OCI-LY3 (cell line): Measurements from ENCODE around the gene OASL.
"Not testable (repeated sequence)": the region's sequence is repeated elsewhere in the genome, so short reads cannot be mapped to it uniquely, and the experiment has no call there.

Source experiments
- CTCF ChIP-seq: fragments of 200-600, 300-600 bp; sonication (generic); IDR thresholded peaks from 2 replicates; pipeline ENCODE4 v1.5.1; 2014; ENCODE audit warnings: antibody characterized with exemption, low read length, low read depth
- EZH2phosphoT487 ChIP-seq: fragments of 200-600 bp; shearing (Covaris generic); IDR thresholded peaks from 2 replicates; pipeline ENCODE4 v1.6.1; 2018; ENCODE audit warnings: antibody characterized with exemption, mixed run types, low read depth

GRCh38 chr12:121077440-121077839, 38.4 kb upstream of the OASL start:
- not testable (repeated sequence) for TF ChIP-seq CTCF, EZH2phosphoT487
